Measurements from ENCODE around the gene MACROH2A1. TPM values are rescaled to one million over a fixed set of nuclear protein-coding genes. Genes with fewer than 3 reads are reported as not detected.
A peak's percentile ranks its signal among the peaks of the same experiment; 100 is the strongest.

The MACROH2A1 gene
- polyA plus RNA-seq, 1 experiment, result 129 TPM

DNA sequence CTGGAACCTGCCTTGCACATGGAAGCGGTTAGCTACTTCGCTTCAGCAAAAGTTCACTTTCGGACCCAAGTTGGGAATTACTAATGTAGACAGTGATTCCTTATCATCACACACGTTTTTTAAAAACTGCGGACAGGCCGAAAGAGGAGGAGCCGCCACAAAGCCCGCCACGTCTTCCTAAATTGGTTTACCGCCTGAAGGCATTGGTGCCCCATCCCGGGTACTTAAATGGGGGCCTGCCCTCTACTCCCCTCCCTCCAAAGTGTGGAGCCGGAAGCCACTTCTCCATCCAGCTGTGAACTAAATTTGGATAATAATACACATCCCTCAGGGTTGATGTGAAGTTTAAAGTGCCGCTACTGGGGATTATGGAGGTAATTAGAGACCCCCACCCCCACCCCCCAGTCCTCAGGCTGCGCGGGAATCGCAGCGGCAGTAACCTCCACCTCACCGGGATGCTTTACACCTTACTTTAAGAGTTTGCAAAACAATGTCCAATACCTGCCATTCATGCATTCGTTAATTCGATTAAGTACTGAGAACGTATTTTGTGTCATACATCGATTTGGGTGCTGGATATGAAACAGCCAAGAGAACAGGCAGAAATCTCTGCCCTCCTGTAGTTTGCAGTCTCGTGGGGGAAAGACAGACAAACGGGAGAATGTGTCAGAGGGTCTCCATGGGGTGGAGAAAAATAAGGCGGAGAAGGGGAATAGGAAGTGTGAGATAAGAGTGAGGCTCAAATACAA is 937 bp upstream of the MACROH2A1 start:
- H3K9me3 ChIP-seq (ENCODE audit: control insufficient read depth, insufficient read depth, low read length), result peaks cover 4% of the 10 kb centered on the region; the same call in 1 of the 2 replicates
- no peak for DNase-seq (ENCODE audit: low read depth, low spot score)
- H3K4me3 ChIP-seq (ENCODE audit: low read depth, low read length), result peak overlapping the region; percentile 81
- CTCF ChIA-PET, result interaction anchor here (0.9 kb wide), 1 partner anchor 26 kb away, joined by 3 read pairs; no protein-coding TSS in a partner anchor
- TF ChIP-seq, protein P1, sequence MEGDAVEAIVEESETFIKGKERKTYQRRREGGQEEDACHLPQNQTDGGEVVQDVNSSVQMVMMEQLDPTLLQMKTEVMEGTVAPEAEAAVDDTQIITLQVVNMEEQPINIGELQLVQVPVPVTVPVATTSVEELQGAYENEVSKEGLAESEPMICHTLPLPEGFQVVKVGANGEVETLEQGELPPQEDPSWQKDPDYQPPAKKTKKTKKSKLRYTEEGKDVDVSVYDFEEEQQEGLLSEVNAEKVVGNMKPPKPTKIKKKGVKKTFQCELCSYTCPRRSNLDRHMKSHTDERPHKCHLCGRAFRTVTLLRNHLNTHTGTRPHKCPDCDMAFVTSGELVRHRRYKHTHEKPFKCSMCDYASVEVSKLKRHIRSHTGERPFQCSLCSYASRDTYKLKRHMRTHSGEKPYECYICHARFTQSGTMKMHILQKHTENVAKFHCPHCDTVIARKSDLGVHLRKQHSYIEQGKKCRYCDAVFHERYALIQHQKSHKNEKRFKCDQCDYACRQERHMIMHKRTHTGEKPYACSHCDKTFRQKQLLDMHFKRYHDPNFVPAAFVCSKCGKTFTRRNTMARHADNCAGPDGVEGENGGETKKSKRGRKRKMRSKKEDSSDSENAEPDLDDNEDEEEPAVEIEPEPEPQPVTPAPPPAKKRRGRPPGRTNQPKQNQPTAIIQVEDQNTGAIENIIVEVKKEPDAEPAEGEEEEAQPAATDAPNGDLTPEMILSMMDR (IDR thresholded peaks at IDR 0.05; ENCODE audit: low read depth, low read length), result no peak
- POLR2A ChIA-PET, result interaction anchor here (0.9 to 1.2 kb wide), 2 partner anchors 46 to 91 kb away, joined by 3 read pairs; no protein-coding TSS in a partner anchor
- H3K27me3 ChIP-seq (ENCODE audit: control insufficient read depth, insufficient read depth, low read length), result no peaks in the 10 kb centered on the region
- H3K27ac ChIP-seq (ENCODE audit: low read depth, low read length), result no peak overlapping the region

GRCh38 chr5:135398160-135398854 is 724 bp downstream of the MACROH2A1 start:
- Histone ChIP-seq H3K27ac (ENCODE audit: low read depth, low read length) (peak overlapping the region; percentile 57), H3K9me3 (ENCODE audit: control insufficient read depth, insufficient read depth, low read length) (peaks cover 4% of the 10 kb centered on the region; the same call in 1 of the 2 replicates), H3K4me3 (ENCODE audit: low read depth, low read length) (peak overlapping the region; percentile 81), H3K27me3 (ENCODE audit: control insufficient read depth, insufficient read depth, low read length) (no peaks in the 10 kb centered on the region)
- POLR2A ChIA-PET, result no interaction called here
- DNase-seq (ENCODE audit: low read depth, low spot score), result no peak
- TF ChIP-seq, protein P1 (IDR thresholded peaks at IDR 0.05; ENCODE audit: low read depth, low read length), result no peak
- CTCF ChIA-PET, result no interaction called here

- Histone ChIP-seq H3K9me3 (ENCODE audit: control insufficient read depth, insufficient read depth, low read length) (peaks cover 4% of the 10 kb centered on the region; the same call in 1 of the 2 replicates), H3K27me3 (ENCODE audit: control insufficient read depth, insufficient read depth, low read length) (no peaks in the 10 kb centered on the region), H3K27ac (ENCODE audit: low read depth, low read length) (no peak overlapping the region), H3K4me3 (ENCODE audit: low read depth, low read length) (peak overlapping the region; percentile 81)
- CTCF ChIA-PET, result no interaction called here
- POLR2A ChIA-PET, result no interaction called here
- DNase-seq (ENCODE audit: low read depth, low spot score), result no peak
- TF ChIP-seq, protein P1 (IDR thresholded peaks at IDR 0.05; ENCODE audit: low read depth, low read length), result no peak
Measured at GRCh38 chr5:135397084-135397483, 1.9 kb downstream of the MACROH2A1 start.

GRCh38 chr5:135396459-135397055 is 2.5 kb downstream of the MACROH2A1 start:
- Histone ChIP-seq H3K27ac (ENCODE audit: low read depth, low read length) (no peak overlapping the region), H3K27me3 (ENCODE audit: control insufficient read depth, insufficient read depth, low read length) (no peaks in the 10 kb centered on the region), H3K4me3 (ENCODE audit: low read depth, low read length) (no peak overlapping the region; the same call in 1 of the 2 replicates), H3K9me3 (ENCODE audit: control insufficient read depth, insufficient read depth, low read length) (peaks cover 4% of the 10 kb centered on the region; the same call in 1 of the 2 replicates)
- DNase-seq (ENCODE audit: low read depth, low spot score), result no peak
- ChIA-PET CTCF (no interaction called here), POLR2A (no interaction called here)
- TF ChIP-seq, protein P1 (IDR thresholded peaks at IDR 0.05; ENCODE audit: low read depth, low read length), result no peak

Measured in AG04450 (cell line).